Heart left ventricle (tissue), 16 donors: ENCODE results near the gene LDLRAD2. TPM values are rescaled to one million over a fixed set of nuclear protein-coding genes. Genes with fewer than 3 reads are reported as not detected.

Experiments used
- ATAC-seq, 4 donors: fragments of 200-7000 bp; cut with Tn5 transposase; one replicate each; pipeline ENCODE4 v1.9.1; 2020 to 2022; ENCODE audit warnings: moderate library complexity in 4 of 4, mild to moderate bottlenecking in 3 of 4, moderate number of reproducible peaks in 1 of 4
- DNase-seq, 5 donors: peaks; one replicate each; pipeline ENCODE4 v3.0.0-alpha.2; 2020
- H3K27ac ChIP-seq, 12 donors: fragments of 200-600 bp; sonication (generic) in 4 of 12; one replicate each; pipeline versions ENCODE4 v1.5.0 to v1.8.0; 2016 to 2022; ENCODE audit warnings: mild to moderate bottlenecking in 2 of 12
- H3K27me3 ChIP-seq, 9 donors: fragments of 200-600 bp; sonication (generic) in 2 of 9; one replicate each; pipeline versions ENCODE4 v1.5.1 to v1.8.0; 2016 to 2022; ENCODE audit warnings: mild to moderate bottlenecking in 3 of 9
- H3K36me3 ChIP-seq, 9 donors: fragments of 200-600 bp; sonication (generic) in 2 of 9; one replicate each; pipeline versions ENCODE4 v1.5.0 to v1.8.0; 2018 to 2022; ENCODE audit warnings: mild to moderate bottlenecking in 2 of 9
- H3K4me1 ChIP-seq, 12 donors: fragments of 200-600 bp; sonication (generic) in 4 of 12; one replicate each; pipeline versions ENCODE4 v1.5.0 to v1.8.0; 2016 to 2022; ENCODE audit warnings: mild to moderate bottlenecking in 3 of 12
- H3K4me3 ChIP-seq, 12 donors: fragments of 200-600 bp; sonication (generic) in 4 of 12; one replicate each; pipeline versions ENCODE4 v1.5.0 to v1.8.0; 2017 to 2022; ENCODE audit warnings: mild to moderate bottlenecking in 9 of 12, moderate library complexity in 4 of 12
- H3K9me3 ChIP-seq, 12 donors: fragments of 200-600 bp; sonication (generic) in 4 of 12; one replicate each; pipeline versions ENCODE4 v1.5.0 to v1.8.0; 2016 to 2022; ENCODE audit warnings: mild to moderate bottlenecking in 1 of 12
- POLR2A ChIP-seq, 2 donors: fragments of 450-650 bp; IDR thresholded peaks; one replicate each; pipeline ENCODE4 v1.6.1; 2017; ENCODE audit warnings: antibody characterized with exemption in 2 of 2, mild to moderate bottlenecking in 2 of 2, moderate library complexity in 2 of 2
- WGBS, 4 donors: extraction: QIAGEN DNeasy Blood & Tissue Kit in 2 of 4; methylation state at CpG; one replicate each; pipeline versions ENCODE4 v1.1.5 to v1.1.7; 2013 to 2018; 5-methylcytosine and 5-hydroxymethylcytosine counted together
- intact Hi-C, 10 donors: fragments of 100-400 bp; cut with DNase I; formaldehyde crosslinking; loops; one replicate each; pipeline versions ENCODE4 v1.11.1 to v1.14.2; 2022
- polyA plus RNA-seq, 2 donors: library from polyadenylated mRNA; stranded (reverse); fragments of 200-250 nt; gene quantifications; one replicate each; pipeline ENCODE4 v1.2.3, GENCODE V29; 2013
- total RNA-seq, 9 donors: library from RNA; depleted of rRNA in 2 of 9; stranded (reverse); fragments of >200 nt in 2 of 9; fragmentation: NEBNext Ultra II Directional in 3 of 9; extraction: Animal tissue kit (Norgen Biotek cat#: 25700) in 3 of 9; gene quantifications; one replicate each; pipeline versions ENCODE4 v1.1.0 to v1.2.4, GENCODE V29; 2016 to 2023
- TF ChIP-seq, protein P1 (sequence below), 12 donors: fragments of 200-600 bp; sonication (generic) in 4 of 12; IDR thresholded peaks; one replicate each; pipeline versions ENCODE4 v1.5.0 to v1.8.0; 2018 to 2022; ENCODE audit warnings: antibody characterized with exemption in 12 of 12, mild to moderate bottlenecking in 5 of 12
- donor health status: ischemic (EF 13 %, LVEDD 7.1; RV severe dilation, severe dysfunction).
- donor health status: healthy with polysubstance abuse.
- donor health status: DM: no; HTN: yes; CAD: no.
- donor health status: DM: no; HTN: no; CAD: no.
- donor health status: ischemic (EF 25% LVEDD 6.9; RV normal size, moderate dysfunction).
- donor health status: ischemic (EF 25% LVEDD 5.7; RV mildly dilated, moderate dysfunction).
- donor health status: healthy.
- donor health status: DM: yes; HTN: yes; CAD: no.
- donor health status: ischemic (EF 35%, LVEDD 5.7; RV mildly dilated, moderate dysfunction).
- donor health status: nonischemic (EF 11% LVEDD 7.7; RV severe dilation, severe dysfunction).
- donor health status: DM: yes; HTN: yes; CAD: no.
- donor health status: PGD.
- donor health status: ischemic (EF 29% LVEDD 5.4; RV normal size, mild dysfunction).
- donor health status: nonischemic (EF 23%, LVEDD 6.1; RV moderate dilation, normal function).

LDLRAD2 gene
- total and polyA plus RNA-seq, 11 donors, result 0.08 to 4.0 (median 0.33) TPM; not detected in 8

DNA sequence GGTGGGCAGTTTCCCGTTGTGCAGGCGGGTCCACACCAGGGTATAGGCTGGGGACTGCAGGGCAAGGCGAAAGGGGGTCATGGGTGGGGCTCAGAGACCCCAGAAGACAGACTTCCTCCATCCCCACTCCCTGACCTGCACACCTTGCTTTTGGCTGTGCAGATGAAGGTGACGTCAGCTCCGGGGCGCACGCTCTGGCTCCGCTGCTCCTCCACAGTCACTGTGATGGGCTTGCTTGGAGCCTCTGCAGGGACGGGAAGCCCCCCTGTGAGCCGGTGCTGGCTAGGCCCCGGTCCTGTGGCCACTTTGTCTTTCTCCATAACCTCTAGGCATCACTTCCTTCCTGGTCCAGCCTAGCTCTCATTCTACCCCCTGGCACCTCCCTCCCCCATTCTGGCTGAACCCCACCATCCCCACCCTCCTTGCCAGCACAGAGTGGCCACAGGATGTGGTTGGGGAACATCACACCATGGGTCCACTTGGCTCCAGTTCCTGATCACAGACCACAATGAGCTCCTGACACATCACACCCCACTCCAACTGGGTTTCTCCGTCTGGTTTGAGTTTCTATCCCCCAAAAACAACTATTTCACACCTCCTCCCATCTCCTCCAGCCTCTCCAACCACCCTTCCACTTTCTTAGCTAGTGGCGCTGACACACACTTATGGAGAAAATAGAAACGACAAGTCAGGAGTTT lies 45.2 kb downstream of the LDLRAD2 start:
- Histone ChIP-seq H3K4me1 (peaks cover 0 to 3% (median 0%) of the 10 kb centered on the region in 12 donors), H3K27ac (peak overlapping the region in 1 of 12 donors; percentile 24), H3K4me3 (no peak overlapping the region), H3K36me3 (peaks cover 24 to 100% (median 100%) of the 10 kb centered on the region in 9 donors), H3K9me3 (no peaks in the 10 kb centered on the region), H3K27me3 (no peaks in the 10 kb centered on the region)
- no peak for TF ChIP-seq POLR2A (IDR thresholded peaks at IDR 0.05)
- TF ChIP-seq, protein P1, sequence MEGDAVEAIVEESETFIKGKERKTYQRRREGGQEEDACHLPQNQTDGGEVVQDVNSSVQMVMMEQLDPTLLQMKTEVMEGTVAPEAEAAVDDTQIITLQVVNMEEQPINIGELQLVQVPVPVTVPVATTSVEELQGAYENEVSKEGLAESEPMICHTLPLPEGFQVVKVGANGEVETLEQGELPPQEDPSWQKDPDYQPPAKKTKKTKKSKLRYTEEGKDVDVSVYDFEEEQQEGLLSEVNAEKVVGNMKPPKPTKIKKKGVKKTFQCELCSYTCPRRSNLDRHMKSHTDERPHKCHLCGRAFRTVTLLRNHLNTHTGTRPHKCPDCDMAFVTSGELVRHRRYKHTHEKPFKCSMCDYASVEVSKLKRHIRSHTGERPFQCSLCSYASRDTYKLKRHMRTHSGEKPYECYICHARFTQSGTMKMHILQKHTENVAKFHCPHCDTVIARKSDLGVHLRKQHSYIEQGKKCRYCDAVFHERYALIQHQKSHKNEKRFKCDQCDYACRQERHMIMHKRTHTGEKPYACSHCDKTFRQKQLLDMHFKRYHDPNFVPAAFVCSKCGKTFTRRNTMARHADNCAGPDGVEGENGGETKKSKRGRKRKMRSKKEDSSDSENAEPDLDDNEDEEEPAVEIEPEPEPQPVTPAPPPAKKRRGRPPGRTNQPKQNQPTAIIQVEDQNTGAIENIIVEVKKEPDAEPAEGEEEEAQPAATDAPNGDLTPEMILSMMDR (IDR thresholded peaks at IDR 0.05), result no peak
- 81 to 84% (median 82%) methylated on average over 13 to 14 of the region's 14 CpGs for WGBS, 4 donors
- no peak for ATAC-seq
- peak in 2 of 5 donors; percentile 12 to 54 for DNase-seq
- intact Hi-C loops, result no loop called here

DNA sequence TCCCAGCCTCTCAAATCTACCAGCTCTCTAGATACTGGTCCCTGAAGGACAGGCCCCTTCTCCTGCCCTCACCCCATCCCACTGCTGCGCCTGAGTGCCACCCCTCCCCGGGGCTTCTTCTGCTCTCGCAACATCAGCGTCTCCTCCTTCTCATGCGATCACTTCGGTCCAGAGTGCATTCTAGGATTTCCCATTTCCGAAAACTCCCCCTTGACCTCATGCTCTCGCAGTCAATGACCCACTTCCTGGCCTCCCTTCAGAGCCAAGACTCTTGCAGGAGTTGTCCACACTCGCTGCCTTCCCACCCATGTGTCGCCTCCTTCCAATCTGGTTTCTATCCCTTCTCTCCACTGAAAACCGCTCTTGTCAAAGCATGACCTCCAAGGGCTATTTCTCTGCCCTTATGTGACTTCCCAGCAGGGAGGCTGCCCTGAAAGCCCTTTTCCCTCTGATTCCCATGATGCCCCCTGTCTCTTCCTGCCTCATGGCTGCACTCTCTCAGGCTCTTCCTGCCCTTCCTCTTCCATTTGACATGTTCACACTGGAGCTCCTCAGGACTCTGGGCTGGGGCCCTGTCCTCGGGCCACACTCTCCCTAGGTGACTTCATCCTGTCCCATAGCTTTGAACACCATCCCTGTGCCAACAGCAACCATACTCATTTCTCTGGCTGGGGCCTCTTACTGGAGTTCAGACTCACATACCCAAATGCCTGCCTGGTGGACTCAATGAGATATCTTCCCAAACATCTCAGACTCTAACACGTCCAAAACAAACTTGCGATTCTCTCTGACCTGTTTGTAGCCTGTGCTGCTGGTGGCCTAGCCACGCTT lies 46.0 kb downstream of the LDLRAD2 start:
- H3K4me3 ChIP-seq, result no peak overlapping the region
- ATAC-seq (peak in 1 of 4 donors; percentile 13), DNase-seq (peak in 2 of 5 donors; percentile 11 to 46)
- 59 to 66% (median 64%) methylated on average over 15 of the region's 15 CpGs for WGBS, 4 donors
- H3K9me3 ChIP-seq, result no peaks in the 10 kb centered on the region
- TF ChIP-seq, protein P1 (IDR thresholded peaks at IDR 0.05), result no peak
- no peak for TF ChIP-seq POLR2A (IDR thresholded peaks at IDR 0.05)
- no peaks in the 10 kb centered on the region for H3K27me3 ChIP-seq
- H3K4me1 ChIP-seq, result peaks cover 0 to 3% (median 0%) of the 10 kb centered on the region in 12 donors
- peak overlapping the region in 1 of 12 donors; percentile 24 for H3K27ac ChIP-seq
- intact Hi-C loops, result no loop called here
- H3K36me3 ChIP-seq, result peaks cover 16 to 100% (median 94%) of the 10 kb centered on the region in 9 donors

DNA sequence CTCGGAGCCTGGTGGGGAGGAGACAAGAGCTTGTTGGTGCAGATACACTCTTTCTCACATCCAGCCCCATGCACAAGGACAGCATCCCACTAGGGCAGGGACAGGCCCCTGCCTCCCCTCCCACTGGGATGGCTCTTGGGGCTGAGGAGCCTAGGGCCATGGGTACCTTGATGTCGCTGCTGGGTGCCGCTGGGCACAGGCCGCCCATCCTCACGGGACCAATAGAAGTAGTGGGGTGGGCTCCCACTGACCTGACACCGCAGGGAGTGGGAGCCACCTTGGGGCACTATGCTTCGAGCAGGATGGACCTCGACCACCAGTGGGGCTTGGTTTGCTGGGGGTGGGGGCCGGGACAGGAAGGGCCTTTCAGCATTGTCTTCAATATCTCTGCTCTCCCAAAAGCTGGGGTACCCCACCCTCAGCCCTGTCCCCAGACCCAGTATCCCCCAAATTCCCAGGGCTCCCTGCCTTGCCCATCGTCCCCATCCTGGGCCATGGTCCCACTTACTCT lies 47.7 kb downstream of the LDLRAD2 start:
- 92 to 96% (median 93%) methylated on average over 7 to 10 of the region's 10 CpGs for WGBS, 4 donors
- Histone ChIP-seq H3K27ac (no peak overlapping the region), H3K36me3 (peaks cover 12 to 100% (median 94%) of the 10 kb centered on the region in 9 donors), H3K4me3 (no peak overlapping the region), H3K27me3 (no peaks in the 10 kb centered on the region), H3K9me3 (no peaks in the 10 kb centered on the region), H3K4me1 (peaks cover 0 to 3% (median 0%) of the 10 kb centered on the region in 12 donors)
- ATAC-seq, result no peak
- TF ChIP-seq, protein P1 (IDR thresholded peaks at IDR 0.05), result no peak
- no peak for TF ChIP-seq POLR2A (IDR thresholded peaks at IDR 0.05)
- peak in 1 of 5 donors; percentile 53 for DNase-seq
- intact Hi-C loops, result loop anchor here in 1 of 10 donors (10.0 kb wide), 1 partner anchor 105 kb away; no protein-coding TSS in a partner anchor
